HG02852 (cell line): Measurements from ENCODE around the gene RAD1.

Experiments
- ATAC-seq: cut with Tn5 transposase; IDR thresholded peaks from one replicate; pipeline ENCODE4 v1.9.1; 2021; ENCODE audit warnings: mild to moderate bottlenecking, moderate library complexity; ENCODE audit not compliant: unreplicated experiment

The RAD1 gene

DNA sequence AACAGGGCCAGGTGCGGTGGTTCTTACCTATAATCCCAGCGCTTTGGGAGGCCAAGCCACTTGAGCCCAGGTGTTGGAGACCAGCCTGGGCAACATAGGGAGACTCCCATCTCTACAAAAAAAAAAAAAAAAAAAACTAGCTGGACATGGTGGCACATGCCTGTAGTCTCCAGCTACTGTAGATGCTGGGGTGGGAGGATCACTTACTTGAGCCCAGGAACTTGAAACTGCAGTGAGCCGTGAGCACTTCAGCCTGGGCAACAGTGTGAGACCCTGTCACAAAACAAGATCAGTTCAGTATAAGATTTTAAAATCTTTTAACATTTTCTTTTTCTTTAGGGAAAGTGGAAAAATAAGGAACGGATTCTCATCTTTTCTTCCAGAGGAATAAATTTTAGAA, 2.7 kb upstream of the RAD1 start:
- no peak for ATAC-seq

DNA sequence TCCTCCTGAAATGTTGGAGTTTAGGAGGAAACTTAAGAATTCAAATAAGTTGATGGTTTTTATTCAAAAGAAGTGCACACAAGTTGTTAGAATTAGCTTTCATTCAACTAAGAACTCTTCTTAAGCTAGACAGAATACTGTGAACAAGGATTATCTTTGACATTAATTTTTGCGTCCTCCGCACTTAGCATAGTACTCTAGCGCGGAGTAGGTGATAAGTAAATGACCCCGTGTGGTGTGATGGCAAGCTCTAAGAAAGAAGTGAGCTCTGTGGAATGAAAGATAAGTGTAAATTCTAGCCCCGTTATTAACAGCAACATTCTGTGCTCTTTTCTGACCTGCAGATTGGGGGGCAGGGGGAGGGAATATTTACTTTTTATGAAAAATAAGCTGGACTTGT, 1.2 kb upstream of the RAD1 start:
- no peak for ATAC-seq

DNA sequence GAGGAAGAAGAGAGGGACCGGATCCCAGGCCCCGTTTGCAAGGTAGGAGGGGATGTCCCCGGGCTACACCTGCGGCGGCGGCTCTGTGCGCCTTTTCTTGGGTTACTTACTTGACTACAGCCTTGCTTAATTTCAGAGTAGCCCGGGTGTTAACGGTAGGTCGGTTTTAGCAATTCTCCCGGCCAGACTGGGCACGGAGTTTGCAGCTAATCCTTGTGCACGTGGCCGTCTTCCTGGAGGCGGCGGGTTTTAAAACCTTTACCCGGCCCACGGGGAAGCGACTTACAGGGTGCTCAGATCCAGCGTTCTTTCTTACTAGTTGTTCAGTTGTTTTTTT, 520 bp upstream of the RAD1 start:
- peak; percentile 3 for ATAC-seq

DNA sequence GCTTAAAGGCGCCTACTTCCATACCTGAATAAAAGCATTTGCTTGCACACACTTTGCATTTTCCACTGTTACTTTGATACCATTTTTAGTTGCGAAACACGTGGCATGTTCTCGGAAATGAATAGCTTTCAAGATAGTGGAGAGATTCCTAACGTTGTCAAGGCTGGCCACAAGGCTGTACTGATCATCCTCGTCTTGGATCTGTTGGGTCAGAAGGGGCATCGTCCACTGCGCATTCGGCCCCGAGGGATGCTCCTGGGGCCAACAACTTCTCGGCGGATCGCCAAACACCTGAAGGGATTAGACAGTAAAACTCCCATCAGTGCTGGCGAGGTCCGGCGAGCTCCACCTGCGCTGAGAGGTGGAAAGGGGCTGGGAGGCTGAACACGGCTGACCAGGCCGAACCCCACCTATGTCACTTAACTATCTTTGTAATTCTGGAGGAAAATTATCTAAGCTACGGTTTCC, 599 bp downstream of the RAD1 start:
- peak; percentile 14 for ATAC-seq

DNA sequence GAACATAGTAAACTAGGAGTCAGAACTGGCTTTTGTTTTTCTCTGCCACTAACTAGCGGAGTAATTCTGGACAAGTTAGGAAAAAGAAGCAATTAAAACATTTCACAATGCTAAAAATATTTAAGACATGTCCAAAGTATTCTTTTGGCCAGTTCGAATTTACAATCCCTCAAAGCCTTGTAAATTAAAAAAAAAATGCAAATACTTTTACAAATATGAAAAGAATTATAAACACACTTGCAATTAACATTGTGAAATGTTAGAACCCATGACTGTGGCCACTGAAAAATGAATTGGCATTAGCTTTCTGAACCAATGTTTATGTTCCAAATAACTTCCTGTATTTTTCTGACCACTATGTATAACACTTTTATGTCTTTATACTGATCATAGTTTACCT, 2.2 kb downstream of the RAD1 start:
- no peak for ATAC-seq

DNA sequence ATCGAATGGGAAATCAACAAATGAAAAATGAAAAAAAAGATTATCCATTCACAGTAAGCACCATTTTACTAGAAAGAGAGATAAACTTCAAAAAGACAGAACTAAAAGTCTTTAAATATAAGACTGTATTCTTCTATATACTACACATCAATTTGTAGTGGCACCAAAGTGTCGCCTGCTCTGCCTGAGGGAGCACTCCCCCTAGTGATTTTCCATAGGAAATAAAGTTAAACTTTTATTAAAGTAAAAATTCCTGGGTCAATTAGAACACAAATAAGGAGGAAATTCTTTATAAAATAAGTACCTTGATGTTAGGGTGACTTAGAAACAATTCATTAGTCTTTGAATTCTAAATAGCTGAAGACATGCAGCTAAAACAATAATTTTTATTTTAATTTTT, 9.7 kb downstream of the RAD1 start:
- ATAC-seq, result no peak

DNA sequence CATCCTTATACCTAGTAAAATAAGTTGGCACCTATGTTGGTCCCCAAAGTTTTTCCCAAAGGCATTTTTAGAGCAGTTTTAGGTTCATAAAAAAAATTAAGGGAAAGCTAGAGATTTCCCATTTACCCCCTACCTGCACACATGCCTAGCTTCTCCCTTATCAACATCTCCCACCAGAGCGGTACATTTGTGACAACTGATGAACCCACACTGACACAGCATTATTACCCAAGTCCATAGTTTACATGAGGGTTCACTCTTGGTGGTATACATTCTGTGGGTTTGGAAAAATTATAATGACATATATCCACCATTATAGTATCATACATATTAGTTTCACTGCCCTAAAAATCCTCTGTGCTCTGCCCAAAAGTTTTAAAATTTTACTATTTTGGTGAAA, 12.0 kb downstream of the RAD1 start:
- no peak for ATAC-seq

DNA sequence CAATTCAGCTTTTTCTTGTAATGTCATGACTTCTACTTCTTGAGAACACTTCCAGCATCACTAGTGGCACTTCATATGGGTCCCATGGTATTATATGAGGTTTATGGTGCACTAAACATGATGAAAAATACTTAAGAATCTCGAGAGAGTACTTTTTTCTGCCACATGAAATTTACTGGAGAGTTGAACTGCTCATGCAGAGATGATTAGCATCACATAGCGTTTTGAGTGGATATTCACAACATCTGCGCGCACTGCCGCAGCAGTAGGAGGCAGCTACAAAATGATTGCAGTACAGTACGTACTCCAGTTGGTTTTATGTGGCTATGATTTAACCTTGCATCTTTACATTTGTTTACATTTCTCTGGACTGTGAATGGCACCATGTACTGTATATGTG, 14.7 kb downstream of the RAD1 start:
- ATAC-seq, result no peak

DNA sequence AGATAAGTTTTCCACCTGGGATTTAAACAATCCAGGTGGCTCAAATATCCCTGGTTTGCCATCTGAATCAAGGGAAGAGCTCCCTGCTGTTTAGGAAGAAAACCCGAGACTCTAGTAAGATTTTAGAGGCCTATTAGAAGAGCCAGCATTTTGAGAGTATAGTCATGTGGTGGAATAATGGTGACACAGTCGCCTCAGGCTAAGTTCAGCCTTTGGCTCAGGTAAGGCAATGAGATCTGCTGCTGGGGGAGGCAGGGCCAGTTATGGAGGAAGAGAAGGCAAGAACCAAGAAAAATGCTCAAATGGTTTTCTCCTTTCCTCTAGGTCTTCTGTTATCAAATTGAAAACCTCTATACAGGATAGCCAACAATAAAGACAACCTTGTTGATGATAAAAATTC, 16.2 kb downstream of the RAD1 start:
- no peak for ATAC-seq

DNA sequence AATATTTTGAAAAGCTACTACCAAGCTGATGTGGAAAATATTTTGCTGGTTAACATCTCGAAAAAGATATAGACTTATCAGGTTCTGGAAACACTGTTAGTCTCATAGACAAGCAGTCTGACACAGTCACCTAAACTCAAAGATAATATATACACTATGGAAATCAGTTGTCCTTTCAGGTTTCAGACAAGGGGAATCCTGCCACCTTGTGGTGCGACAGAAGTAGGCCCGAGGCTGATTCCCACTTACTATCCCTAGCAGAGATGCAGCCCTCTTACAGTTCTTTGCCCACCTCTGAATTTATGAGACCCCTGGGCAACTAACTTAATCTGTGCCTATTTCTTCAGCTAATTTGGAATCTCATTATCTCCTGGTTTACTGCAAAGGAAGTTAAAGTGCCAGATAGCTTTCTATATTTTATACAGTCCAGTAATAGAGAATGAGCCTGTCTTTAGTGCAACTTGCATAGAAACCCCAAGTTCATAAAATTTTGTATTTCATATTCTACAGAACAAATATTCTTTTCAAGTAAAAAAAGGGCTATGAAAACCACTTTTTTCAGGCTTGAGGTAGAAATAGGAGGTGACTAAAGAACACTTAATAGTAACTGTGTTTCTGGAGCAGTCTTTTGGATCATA, 16.9 kb downstream of the RAD1 start:
- peak; percentile 92 for ATAC-seq

DNA sequence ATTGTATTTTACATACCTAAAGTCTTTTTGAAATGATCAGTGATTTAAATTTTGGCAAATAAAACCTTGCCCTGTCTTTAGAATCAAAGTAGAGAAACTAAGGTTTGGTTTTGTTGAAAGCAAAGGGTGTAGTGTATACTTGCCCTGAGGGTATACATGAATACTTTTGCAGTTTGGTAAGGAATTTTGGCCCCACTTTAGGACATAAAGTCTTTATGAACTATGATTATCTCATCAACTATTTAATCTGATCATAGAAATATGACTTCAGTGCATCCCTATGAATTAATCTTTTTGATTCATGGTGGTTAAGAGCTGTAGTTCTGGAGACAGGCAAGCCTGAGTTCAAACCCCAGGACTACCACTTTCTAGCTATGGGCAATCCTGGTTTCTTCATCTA, 17.7 kb downstream of the RAD1 start:
- ATAC-seq, result no peak

DNA sequence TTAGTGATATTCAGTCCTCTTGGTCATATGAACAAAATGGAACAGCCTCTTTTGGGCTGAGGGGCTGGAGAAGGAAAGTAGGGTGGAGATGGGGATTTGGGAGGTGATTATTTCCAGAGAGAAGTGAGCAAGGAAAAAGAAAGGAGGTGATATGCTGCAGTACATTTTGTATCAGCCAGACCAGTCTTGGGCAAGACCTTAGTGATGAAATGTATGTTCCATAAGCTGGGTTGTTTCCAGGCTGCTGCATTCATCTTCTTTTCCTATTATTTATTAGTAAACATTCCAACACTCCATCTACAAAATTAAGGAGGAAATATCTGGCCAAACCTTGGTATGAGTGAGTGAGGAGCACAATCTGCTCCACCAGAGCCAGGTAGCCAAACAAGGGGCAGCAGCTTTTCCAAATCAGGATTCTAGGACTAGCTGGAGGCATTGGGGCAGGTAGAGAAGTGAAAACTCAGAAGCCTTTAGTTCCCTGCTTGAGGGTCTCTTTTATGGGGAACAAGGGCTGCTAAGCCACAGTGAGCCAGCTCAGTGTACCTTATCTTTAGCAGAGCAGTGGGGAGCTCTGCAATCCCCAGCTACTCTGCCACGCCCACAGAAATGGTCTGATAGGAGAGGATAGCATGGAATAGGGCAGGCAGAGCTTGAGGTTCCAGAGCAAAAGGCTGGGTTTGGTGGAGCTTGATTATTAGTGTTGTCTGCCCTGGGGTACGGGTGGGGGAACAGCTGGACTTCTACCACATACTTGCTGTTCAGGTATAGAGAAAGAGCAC, 19.5 kb downstream of the RAD1 start:
- no peak for ATAC-seq

DNA sequence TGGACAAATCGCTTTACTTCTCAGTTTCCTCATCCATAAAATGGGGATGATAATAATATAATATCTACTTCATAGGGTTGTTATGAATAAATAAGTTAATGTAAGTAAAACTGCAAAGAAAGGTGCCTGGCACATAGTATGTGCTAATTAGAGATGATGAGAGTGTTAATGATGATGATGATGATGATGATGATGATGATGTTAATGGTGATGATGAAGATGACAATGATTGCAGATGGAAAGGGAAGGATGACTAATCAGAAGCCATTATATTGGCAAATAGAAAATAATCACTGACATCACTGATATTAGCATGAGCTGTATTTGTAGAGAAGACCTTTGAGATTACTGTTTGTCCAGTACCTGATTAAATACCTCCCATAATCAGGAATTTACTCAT, 20.6 kb downstream of the RAD1 start:
- no peak for ATAC-seq

DNA sequence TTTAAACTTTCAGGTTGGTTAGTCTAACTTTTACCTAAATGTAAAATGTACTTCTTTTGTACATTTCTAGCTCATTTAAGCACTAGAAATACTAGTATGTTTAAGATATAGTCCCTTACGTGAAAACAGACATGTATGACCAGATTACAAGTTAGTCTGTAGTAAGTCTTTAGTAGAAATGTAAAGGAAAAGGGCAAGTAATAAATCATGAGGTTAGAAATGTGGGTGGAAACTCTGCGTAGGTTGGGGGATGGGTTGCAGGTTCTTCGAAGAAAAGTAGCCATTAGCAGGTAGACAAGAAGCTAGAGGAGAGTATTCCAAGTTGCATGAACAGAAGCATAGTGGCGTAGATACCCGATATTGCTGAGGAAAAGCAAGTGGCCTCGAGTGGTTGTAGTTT, 22.9 kb downstream of the RAD1 start:
- ATAC-seq, result no peak

DNA sequence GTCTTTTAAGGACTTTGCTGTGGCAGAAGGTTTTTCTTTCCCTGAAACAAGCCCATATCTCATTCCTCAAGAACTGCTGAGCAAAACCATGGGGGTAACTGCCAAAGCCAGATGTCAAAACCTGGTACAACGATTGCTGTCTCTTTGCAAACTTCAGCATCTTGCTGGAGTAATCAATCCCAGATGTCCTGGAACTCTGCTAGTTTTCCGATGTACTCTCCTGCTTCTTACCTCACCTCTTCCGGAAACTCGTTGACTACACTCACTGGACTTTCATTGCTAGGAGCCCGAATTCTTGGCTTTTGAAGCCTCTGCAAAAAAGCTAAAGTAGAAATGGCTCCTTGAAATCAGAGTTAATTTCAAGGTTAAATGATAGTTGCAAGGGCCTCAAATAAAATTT, 23.3 kb downstream of the RAD1 start:
- no peak for ATAC-seq

DNA sequence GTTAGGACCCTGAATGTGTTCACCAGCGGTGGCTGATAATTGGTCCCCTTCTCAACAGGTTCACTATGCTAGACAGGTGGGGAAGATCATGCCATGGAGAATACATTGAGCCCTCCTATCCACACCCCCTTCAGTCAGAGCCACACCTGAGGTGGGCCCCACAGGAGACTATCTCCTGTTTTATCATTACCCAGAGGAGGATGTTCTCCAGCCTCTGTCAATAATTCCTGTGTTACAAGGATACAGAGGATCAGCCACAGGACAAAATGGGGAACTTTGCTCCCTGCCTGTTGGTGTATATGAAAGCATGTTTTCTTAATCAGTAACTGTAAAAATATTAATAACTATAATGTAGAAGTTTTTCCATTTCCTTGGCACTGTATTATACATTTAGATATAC, 25.9 kb downstream of the RAD1 start:
- ATAC-seq, result no peak

DNA sequence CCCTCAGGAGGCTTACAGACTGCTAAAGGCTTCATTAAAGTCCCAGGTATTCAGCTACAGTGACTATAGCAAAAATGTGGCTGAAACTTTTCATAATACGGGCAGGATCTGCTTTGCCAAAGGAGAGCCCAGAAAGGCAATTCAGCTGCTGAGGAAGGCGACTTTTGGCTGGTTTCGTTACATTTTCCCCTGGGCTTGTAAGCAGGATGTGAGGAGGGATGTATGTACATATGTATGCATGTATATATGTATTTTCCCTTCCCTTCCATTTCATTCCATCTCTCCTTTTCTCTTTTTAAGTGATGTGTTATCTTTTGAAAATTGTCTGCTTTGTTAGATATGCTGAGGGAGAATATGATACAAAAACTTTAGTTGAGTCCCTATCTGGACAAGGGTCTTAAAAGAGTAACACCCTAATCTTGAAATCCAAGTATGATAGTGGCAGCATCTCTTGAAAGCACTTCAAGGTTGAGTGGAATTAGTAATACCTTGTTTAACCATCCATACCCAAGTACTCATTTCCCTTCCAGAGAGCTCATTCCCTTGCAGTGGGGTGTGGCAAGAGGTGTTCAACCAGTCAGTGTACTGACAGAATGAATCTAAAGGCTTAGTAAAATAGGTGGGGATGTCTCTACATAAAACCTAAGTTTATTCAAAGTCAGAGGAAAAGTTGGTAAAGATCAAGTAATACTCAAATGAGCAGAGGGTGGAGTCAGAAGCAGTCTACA, 28.7 kb downstream of the RAD1 start:
- ATAC-seq, result no peak

DNA sequence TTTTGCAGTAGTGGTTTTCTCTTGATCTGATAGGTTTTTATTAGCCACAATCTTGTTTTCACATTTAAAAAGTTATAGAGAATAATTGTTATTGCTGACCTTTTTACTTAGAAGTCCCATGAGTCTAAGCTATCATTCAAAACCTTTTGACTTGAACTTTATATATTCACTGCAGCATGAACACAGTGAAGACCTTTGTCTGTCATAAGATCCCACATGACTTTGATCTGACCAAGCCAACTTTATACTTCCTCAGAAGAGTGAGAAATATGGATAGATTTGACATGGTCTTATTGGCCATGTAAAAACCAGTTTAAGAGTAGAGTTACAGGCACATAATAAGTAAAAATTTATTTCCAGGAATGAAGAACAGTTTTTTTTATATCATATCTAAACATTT, 34.1 kb downstream of the RAD1 start:
- ATAC-seq, result no peak

DNA sequence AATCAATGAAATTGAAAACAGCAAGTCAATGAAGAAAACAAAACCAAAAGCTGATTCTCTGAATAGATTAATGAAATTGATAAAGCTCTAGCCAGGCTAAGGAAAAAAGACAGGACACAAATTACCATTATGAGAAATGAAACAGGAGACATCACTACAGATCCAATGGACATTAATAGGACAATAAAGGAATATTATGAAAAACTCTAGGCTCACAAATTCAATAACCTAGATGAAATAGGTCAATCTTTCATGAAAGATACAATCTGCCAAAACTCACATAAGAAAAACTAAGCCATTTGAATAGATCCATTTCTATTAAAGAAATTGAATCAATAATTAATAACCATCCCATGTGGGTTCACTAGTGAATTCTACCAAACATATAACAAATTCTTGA, 39.0 kb downstream of the RAD1 start:
- no peak for ATAC-seq

DNA sequence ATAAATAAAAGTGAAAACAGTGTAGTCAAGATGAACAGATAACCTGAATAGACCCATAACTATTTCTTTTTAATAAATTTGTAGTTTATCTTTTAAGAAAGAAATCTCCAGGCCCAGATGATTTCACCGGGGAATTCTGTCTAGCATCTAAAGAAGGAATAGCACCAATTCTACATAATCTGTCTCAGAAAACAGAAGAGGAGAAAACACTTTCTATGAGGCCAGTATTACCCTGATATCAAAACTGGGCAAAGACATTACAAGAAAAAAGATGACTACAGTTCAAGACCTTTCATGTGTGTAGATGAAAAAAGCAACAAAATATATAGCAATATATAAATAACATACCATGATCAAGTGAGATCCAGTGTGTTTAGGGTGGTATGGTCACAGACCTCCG, 44.9 kb downstream of the RAD1 start:
- no peak for ATAC-seq

DNA sequence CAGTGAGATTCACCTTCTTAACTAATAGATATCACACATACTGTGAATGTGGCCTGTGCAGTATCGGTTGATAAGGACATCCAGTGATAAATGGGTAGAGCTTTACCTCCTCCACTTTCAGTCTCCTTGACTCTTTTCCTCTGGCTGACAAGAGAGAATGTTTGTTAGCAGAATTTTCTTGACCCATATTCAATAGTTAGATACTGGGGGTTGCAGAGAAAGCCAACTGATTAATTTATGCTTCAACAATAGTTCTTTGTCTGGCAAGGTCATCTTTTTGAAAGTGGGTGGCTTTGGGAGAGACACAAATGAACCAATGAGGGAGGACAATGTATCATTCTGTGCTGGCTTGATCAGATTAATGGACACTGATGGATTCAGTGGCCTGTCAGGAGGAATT, 46.0 kb downstream of the RAD1 start:
- ATAC-seq, result no peak

DNA sequence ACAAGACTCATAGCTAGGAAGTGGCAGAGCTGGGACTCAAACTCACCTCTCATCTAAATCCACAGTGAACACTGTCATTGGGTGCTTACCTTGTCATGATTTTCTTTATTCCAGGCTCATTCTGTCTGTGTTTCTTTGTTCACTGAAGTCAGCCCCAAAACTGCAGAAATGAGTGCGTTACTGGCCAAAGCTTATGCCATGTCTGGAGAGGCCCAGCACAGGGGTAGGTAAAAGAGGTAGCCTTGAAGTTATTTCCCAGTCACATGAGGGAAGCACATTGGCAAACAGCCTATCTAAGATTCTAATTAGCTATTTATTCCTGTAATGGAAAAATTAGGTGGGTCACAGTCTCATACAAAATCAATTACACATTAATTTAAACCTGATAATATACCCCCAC, 46.5 kb downstream of the RAD1 start:
- ATAC-seq, result no peak
